ENCODE results near the gene ABHD16B. TPM values are rescaled to one million over a fixed set of nuclear protein-coding genes. Genes with fewer than 3 reads are reported as not detected.

ABHD16B gene
- total RNA-seq, 1 donor from 2014 or later, result not detected

DNA sequence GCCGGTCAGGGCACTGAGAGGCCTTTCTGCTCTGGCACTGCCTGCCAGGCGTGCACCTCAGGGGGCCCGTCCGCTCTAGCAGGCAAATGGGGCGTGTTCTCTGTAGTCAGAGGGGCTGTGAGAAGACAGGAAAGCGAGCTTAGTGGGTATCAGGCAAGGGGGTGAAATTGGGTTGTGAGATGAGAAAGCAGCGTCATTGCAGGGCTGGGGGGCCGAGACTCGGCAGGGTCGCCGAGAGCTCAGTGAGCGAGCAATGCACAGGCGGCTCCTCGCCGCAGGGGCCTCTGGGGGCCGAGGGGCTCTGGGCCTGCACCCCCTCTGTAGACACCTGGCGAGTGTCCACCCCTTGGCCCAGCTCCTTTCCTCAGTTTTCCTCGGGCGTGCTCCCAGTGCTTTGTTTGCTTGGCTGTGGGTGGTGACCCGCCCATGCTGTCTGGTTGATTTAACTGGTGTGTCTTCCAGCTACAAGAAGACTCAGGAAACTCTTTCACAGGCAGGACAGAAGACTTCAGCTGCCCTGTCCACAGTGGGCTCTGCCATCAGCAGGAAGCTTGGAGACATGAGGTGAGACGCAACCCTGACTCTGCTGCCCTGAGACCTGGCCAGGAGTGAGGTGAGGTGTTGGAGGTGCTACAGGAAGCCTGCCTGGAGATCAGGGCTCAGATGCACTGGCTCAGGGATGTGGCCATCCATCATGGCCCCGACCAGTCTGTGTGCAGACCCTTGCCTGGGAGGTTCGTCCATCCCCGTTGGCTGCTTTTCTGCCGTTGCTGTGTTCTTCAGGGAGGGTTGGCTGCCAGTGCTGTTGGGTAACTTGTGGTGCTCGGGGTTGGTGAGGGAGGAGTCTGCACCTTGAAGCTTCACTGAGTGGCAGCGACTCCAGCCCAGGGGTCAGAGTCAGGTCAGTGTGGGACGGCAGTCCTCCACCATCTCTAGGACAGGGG lies 21.2 kb downstream of the ABHD16B start:
- Mint-ChIP-seq H3K27ac (no peak overlapping the region), H3K27me3 (ENCODE audit: low read depth) (no peaks in the 10 kb centered on the region), H3K4me3 (no peak overlapping the region), H3K4me1 (no peaks in the 10 kb centered on the region), H3K36me3 (peaks cover 11% of the 10 kb centered on the region), H3K9me3 (no peaks in the 10 kb centered on the region)
- DNase-seq (ENCODE audit: low spot score in 2 of 2, unreplicated experiment in 2 of 2), result no peak
- TF ChIP-seq, protein P1, sequence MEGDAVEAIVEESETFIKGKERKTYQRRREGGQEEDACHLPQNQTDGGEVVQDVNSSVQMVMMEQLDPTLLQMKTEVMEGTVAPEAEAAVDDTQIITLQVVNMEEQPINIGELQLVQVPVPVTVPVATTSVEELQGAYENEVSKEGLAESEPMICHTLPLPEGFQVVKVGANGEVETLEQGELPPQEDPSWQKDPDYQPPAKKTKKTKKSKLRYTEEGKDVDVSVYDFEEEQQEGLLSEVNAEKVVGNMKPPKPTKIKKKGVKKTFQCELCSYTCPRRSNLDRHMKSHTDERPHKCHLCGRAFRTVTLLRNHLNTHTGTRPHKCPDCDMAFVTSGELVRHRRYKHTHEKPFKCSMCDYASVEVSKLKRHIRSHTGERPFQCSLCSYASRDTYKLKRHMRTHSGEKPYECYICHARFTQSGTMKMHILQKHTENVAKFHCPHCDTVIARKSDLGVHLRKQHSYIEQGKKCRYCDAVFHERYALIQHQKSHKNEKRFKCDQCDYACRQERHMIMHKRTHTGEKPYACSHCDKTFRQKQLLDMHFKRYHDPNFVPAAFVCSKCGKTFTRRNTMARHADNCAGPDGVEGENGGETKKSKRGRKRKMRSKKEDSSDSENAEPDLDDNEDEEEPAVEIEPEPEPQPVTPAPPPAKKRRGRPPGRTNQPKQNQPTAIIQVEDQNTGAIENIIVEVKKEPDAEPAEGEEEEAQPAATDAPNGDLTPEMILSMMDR (IDR thresholded peaks at IDR 0.05; ENCODE audit: unreplicated experiment), result no peak

DNA sequence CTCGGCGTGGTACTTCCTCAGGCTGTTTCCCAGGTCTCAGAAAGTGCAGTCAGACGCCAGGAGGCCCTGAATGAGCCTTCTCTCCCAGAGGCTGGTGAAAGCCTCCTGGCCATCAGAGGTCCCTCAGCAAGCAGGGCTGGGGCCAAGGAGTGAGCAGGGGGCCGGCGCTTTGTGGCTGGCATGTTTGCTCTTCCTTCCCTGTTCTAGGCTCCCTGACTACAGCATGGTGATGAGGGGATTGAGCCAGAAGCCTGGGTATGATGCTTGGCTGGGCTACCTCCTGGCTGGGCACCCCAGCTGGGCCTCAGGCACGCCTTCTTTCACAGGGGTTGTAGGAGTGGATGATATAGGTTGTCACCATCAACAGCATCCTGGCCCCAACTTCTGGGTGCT lies 21.9 kb downstream of the ABHD16B start:
- no peak for DNase-seq (ENCODE audit: low spot score in 2 of 2, unreplicated experiment in 2 of 2)
- H3K36me3 Mint-ChIP-seq, result peaks cover 11% of the 10 kb centered on the region
- no peak overlapping the region for H3K27ac Mint-ChIP-seq
- H3K27me3 Mint-ChIP-seq (ENCODE audit: low read depth), result no peaks in the 10 kb centered on the region
- H3K4me3 Mint-ChIP-seq, result no peak overlapping the region
- no peaks in the 10 kb centered on the region for H3K9me3 Mint-ChIP-seq
- H3K4me1 Mint-ChIP-seq, result no peaks in the 10 kb centered on the region
- TF ChIP-seq, protein P1 (IDR thresholded peaks at IDR 0.05; ENCODE audit: unreplicated experiment), result no peak

DNA sequence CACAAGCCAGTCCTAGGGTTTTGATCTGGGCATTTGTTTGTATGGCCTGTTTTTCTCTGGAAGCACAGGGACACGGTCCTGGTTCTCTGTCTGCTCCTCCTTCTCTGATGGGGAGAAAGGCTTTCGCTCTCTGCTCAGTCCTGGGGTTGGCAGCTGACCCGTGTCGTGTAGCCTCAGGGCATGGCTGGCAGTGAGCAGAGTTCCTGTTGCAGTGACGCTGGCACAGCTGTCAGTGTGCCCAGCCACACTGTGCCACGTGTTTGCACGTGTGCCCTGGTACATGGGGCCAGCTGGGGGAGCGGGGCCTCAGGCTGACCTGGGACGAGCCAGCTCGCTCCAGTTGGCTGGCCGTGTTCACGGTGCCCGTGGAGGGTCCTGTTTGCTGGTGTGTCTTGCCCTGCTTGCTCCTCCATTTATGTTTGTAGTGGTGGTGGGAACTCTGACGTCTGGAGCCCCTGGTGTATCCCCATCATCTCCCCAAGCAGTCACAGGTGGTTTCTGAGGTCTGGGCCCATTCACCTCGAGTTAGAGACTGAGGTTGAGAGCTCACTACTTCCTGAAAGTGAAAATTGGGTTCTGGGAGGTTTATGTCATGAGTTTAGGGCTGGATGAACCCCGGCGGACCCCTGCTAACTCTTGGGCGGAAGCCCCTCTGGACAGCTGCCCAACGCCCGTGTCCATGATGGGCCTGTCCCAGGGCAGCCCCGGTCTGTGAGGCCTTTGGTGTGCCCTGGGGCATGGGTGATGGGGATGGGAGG lies 23.4 kb downstream of the ABHD16B start:
- H3K27me3 Mint-ChIP-seq (ENCODE audit: low read depth), result no peaks in the 10 kb centered on the region
- H3K27ac Mint-ChIP-seq, result no peak overlapping the region
- H3K4me3 Mint-ChIP-seq, result no peak overlapping the region
- H3K9me3 Mint-ChIP-seq, result no peaks in the 10 kb centered on the region
- H3K36me3 Mint-ChIP-seq, result peaks cover 14% of the 10 kb centered on the region
- DNase-seq (ENCODE audit: low spot score in 2 of 2, unreplicated experiment in 2 of 2), result no peak
- TF ChIP-seq, protein P1 (IDR thresholded peaks at IDR 0.05; ENCODE audit: unreplicated experiment), result no peak
- H3K4me1 Mint-ChIP-seq, result no peaks in the 10 kb centered on the region

DNA sequence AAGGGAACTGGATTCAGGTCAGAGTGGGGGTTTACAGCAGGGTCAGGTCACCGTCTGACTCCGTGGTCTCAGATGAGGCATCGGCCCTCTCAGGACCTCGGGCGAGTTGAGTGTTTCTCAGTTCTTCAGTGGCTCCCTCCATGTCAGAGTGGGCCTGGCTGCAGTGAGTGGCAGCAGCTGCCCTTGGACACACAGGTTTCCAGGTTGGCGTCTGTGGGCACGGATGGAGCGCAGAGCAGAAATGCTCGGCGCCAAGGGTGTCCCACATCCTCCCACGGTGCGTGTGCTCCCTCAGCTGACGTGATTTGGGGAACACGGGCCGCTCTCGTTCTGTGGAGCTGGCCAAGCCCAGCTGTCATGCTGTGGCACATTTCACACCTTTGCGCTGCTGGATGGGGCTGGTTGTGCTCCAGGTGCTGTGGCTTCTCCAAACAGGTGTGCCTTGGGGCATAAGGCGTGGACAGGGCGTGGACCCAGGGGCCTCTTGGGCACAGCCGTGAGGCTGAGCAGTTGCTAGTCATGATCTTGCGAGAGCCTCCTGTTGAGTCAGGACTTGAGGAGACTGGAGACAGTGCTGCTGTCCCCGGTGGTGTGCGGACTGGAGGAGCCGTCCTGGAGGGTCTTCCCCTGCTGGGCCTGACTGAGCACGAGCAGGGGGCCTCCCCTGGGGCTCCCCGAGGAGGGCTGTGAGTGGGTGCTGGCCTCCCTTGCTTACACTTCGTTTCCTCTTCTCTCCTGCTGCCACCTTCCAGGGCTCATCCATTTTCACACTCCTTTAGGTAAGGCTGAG lies 24.2 kb downstream of the ABHD16B start:
- no peak overlapping the region for H3K27ac Mint-ChIP-seq
- H3K36me3 Mint-ChIP-seq, result peaks cover 20% of the 10 kb centered on the region
- H3K9me3 Mint-ChIP-seq, result no peaks in the 10 kb centered on the region
- TF ChIP-seq, protein P1 (IDR thresholded peaks at IDR 0.05; ENCODE audit: unreplicated experiment), result no peak
- H3K27me3 Mint-ChIP-seq (ENCODE audit: low read depth), result no peaks in the 10 kb centered on the region
- no peak overlapping the region for H3K4me3 Mint-ChIP-seq
- no peak for DNase-seq (ENCODE audit: low spot score in 2 of 2, unreplicated experiment in 2 of 2)
- H3K4me1 Mint-ChIP-seq, result no peaks in the 10 kb centered on the region

DNA sequence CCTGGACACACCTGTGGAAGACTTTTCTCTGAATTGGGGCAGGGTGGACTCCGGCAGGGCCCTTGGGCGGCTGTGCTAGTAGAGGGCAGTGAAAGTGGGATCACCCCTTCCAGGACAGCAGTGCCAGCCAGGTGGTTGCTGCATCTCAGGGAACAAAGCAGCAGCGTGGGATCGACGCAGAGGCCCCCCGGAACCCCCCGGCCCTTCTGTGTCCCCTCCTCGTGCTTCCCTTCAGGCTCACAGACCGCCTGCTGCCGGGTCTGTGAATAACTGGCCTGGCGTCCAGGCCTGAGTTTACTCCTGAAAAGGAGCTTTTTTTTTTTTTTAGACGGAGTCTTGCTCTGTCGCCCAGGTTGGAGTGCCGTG lies 24.7 kb downstream of the ABHD16B start:
- Mint-ChIP-seq H3K4me1 (no peaks in the 10 kb centered on the region), H3K27ac (no peak overlapping the region), H3K4me3 (no peak overlapping the region), H3K36me3 (peaks cover 21% of the 10 kb centered on the region), H3K27me3 (ENCODE audit: low read depth) (no peaks in the 10 kb centered on the region), H3K9me3 (no peaks in the 10 kb centered on the region)
- DNase-seq (ENCODE audit: low spot score in 2 of 2, unreplicated experiment in 2 of 2), result no peak
- TF ChIP-seq, protein P1 (IDR thresholded peaks at IDR 0.05; ENCODE audit: unreplicated experiment), result no peak
